Endothelial cell of umbilical vein (primary cell): Measurements from ENCODE around the gene TNFRSF1A. TPM values are rescaled to one million over a fixed set of nuclear protein-coding genes. Genes with fewer than 3 reads are reported as not detected.
A peak's percentile ranks its signal among the peaks of the same experiment; 100 is the strongest.

Experiments used
- BruUV-seq: library from RNA; stranded (reverse); fragments of 400-500 nt; replicated peaks from 2 replicates; lab custom pipeline; 2021; lab: Mats Ljungman, UMichigan
- CTCF ChIA-PET: fragments of 300-600, 350-600 bp; sonication (Branson Sonifier 250); formaldehyde crosslinking; loops from one replicate; lab custom pipeline; 2021; ENCODE audit warnings: antibody characterized with exemption, inconsistent platforms; lab: Charles Lee
- POLR2A ChIA-PET: fragments of 300-600, 350-600 bp; sonication (Branson Sonifier 250); formaldehyde crosslinking; loops from one replicate; lab custom pipeline; 2021; ENCODE audit warnings: antibody characterized with exemption, inconsistent platforms; lab: Charles Lee
- DNase-seq: peaks from one replicate; pipeline ENCODE4 v3.0.0-alpha.2; 2011; ENCODE audit warnings: low read depth, low spot score
- FAIRE-seq: peaks from 2 replicates; lab custom pipeline; 2011; peaks lifted over from hg19 to GRCh38; lab: Jason Lieb, UNC
- H2AFZ ChIP-seq: 2 replicates; pipeline ENCODE4 v1.6.0; 2012; ENCODE audit warnings: low read depth, low read length, control low read depth, inconsistent platforms
- H3K27ac ChIP-seq: 2 replicates; pipeline ENCODE4 v1.5.1; 2011; ENCODE audit warnings: low read depth, mild to moderate bottlenecking, control low read depth, low read length, moderate library complexity; ENCODE audit not compliant: insufficient read depth
- H3K27me3 ChIP-seq, 2 experiments: 2 replicates each; pipeline versions ENCODE4 v1.6.0 to v1.6.1; 2011; ENCODE audit warnings: low read length in 2 of 2, mixed read lengths in 1 of 2; ENCODE audit not compliant: control insufficient read depth in 2 of 2, insufficient read depth in 2 of 2
- H3K36me3 ChIP-seq, 2 experiments: 2 replicates in 1 of 2; 3 replicates in 1 of 2; pipeline ENCODE4 v1.5.1; 2011; ENCODE audit warnings: low read length in 2 of 2, mild to moderate bottlenecking in 1 of 2, moderate library complexity in 1 of 2; ENCODE audit not compliant: control insufficient read depth in 2 of 2, insufficient read depth in 2 of 2; ENCODE audit errors: extremely low read depth in 1 of 2
- H3K4me1 ChIP-seq: 3 replicates; pipeline ENCODE4 v1.5.1; 2011; ENCODE audit warnings: mild to moderate bottlenecking, low read length; ENCODE audit not compliant: control insufficient read depth, insufficient read depth; ENCODE audit errors: extremely low read depth
- H3K4me2 ChIP-seq: 2 replicates; pipeline ENCODE4 v1.6.1; 2011; ENCODE audit warnings: low read length, control low read depth, mixed read lengths; ENCODE audit not compliant: insufficient read depth
- H3K4me3 ChIP-seq, 3 experiments: fragments of 200-600 bp in 1 of 3; sonication (generic), shearing (Covaris generic) in 1 of 3; replicated peaks in 1 of 3; 2 replicates each; pipeline ENCODE4 v1.5.1; 2011 to 2016; ENCODE audit warnings: control low read depth in 3 of 3, low read length in 3 of 3, mild to moderate bottlenecking in 2 of 3, inconsistent platforms in 1 of 3, low read depth in 1 of 3, moderate library complexity in 1 of 3; ENCODE audit not compliant: insufficient read depth in 1 of 3
- H3K79me2 ChIP-seq: 2 replicates; pipeline ENCODE4 v1.6.0; 2012; ENCODE audit warnings: low read length, inconsistent platforms; ENCODE audit not compliant: control insufficient read depth, insufficient read depth
- H3K9ac ChIP-seq: replicated peaks from 2 replicates; pipeline ENCODE3; 2011; ENCODE audit warnings: low read length, control low read depth; ENCODE audit not compliant: insufficient read depth; ENCODE audit errors: extremely low read depth
- H3K9me1 ChIP-seq: replicated peaks from 3 replicates; pipeline ENCODE4 v1.6.0; 2011; ENCODE audit warnings: mild to moderate bottlenecking, low read length; ENCODE audit not compliant: control insufficient read depth, insufficient read depth; ENCODE audit errors: extremely low read depth
- H3K9me3 ChIP-seq: replicated peaks from 2 replicates; pipeline ENCODE4 v1.5.1; 2012; ENCODE audit warnings: low read length, inconsistent platforms; ENCODE audit not compliant: control insufficient read depth, insufficient read depth
- H4K20me1 ChIP-seq: replicated peaks from 2 replicates; pipeline ENCODE3; 2011; ENCODE audit warnings: mild to moderate bottlenecking, low read length; ENCODE audit not compliant: control insufficient read depth, insufficient read depth; ENCODE audit errors: extremely low read depth
- EZH2 ChIP-seq: IDR thresholded peaks from 2 replicates; pipeline ENCODE4 v1.6.1; 2012; ENCODE audit warnings: borderline replicate concordance, low read depth, mild to moderate bottlenecking, moderate library complexity, low read length, inconsistent platforms; ENCODE audit not compliant: severe bottlenecking
- FOS ChIP-seq: IDR thresholded peaks from 2 replicates; pipeline ENCODE4 v1.6.1; 2011; ENCODE audit warnings: mild to moderate bottlenecking, low read length, moderate library complexity, borderline replicate concordance; ENCODE audit not compliant: insufficient read depth
- GATA2 ChIP-seq: IDR thresholded peaks from 2 replicates; pipeline ENCODE4 v1.7.0; 2011; ENCODE audit warnings: low read depth, mild to moderate bottlenecking, moderate library complexity, mixed read lengths, low read length; ENCODE audit not compliant: insufficient read length, insufficient read depth
- JUN ChIP-seq: IDR thresholded peaks from 2 replicates; pipeline ENCODE4 v1.6.1; 2011; ENCODE audit warnings: borderline replicate concordance, low read depth; ENCODE audit not compliant: insufficient read length, insufficient read depth
- MYC ChIP-seq: IDR thresholded peaks from one replicate; pipeline ENCODE4 v1.6.1; 2011; ENCODE audit warnings: mild to moderate bottlenecking, low read depth, low read length
- POLR2A ChIP-seq: IDR thresholded peaks from 2 replicates; pipeline ENCODE4 v1.6.1; 2012; ENCODE audit warnings: low read depth, mild to moderate bottlenecking, control low read depth, low read length
- POLR2AphosphoS5 ChIP-seq: IDR thresholded peaks from 2 replicates; pipeline ENCODE4 v1.6.1; 2012; ENCODE audit warnings: low read depth, mild to moderate bottlenecking, control low read depth, low read length, moderate library complexity; ENCODE audit not compliant: insufficient read depth
- dilution Hi-C: fragments of 300-500 bp; cut with MboI; formaldehyde crosslinking; loops from one replicate; pipeline ENCODE4 v1.15.0; 2019; ENCODE audit warnings: low sequenced_read_pairs; ENCODE audit not compliant: extremely low pct_ligation_motif_present
- intact Hi-C: fragments of 100-400 bp; cut with micrococcal nuclease; formaldehyde crosslinking; loops from one replicate; pipeline ENCODE4 v1.10.0; 2022
- polyA plus RNA-seq, 4 experiments: library from polyadenylated mRNA; depleted of rRNA in 3 of 4; stranded (reverse) in 3 of 4; unstranded in 1 of 4; fragments of >200 nt; gene quantifications; 2 replicates each; pipeline versions ENCODE4 v1.2.1 to v1.2.3, GENCODE V29; 2011 to 2012; ENCODE audit warnings: missing spikeins in 1 of 4
- total RNA-seq: library from RNA; stranded (reverse); gene quantifications from 2 replicates; pipeline ENCODE4 v1.2.3, GENCODE V29; 2021
- TF ChIP-seq, protein P1 (sequence below), 2 donors: IDR thresholded peaks; 1 replicate in 1 of 2; 2 replicates in 1 of 2; pipeline ENCODE4 v1.5.1; 2011; ENCODE audit warnings: low read length in 2 of 2, mild to moderate bottlenecking in 2 of 2, moderate library complexity in 2 of 2, control low read depth in 1 of 2, inconsistent platforms in 1 of 2, low read depth in 1 of 2; ENCODE audit not compliant: insufficient read depth in 1 of 2; ENCODE audit errors: extremely low read depth in 1 of 2
- TF ChIP-seq, protein P2 (sequence below): IDR thresholded peaks from 2 replicates; pipeline ENCODE4 v1.6.1; 2011; ENCODE audit not compliant: insufficient read depth, insufficient read length

Gene TNFRSF1A
- total and polyA plus RNA-seq, 2 donors (not counting 3 experiments of a cell fraction or from before 2014, with no cell fraction given) = 86.5 to 98.2 TPM

DNA sequence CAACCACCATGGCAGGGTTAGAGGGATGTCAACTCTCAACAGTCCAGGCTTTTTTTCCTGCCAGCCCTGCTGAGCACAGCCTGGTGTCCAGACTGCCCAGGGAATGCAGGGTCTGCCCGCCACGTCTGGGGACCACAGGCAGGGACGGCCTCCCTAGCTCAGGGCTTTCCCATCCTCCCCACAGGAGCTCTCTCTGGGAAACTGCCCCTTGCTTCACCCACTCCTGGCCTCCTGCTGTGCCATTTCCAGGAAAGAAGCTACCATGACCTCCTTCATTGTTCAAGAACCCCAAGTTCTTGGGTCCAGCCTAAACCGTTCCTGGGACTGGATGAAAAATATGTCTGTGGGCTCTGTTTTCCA, 28.7 kb upstream of the TNFRSF1A start:
- H3K4me1 ChIP-seq = peaks cover 33% of the 10 kb centered on the region
- no peaks in the 10 kb centered on the region for H3K9me1 ChIP-seq
- no peaks in the 10 kb centered on the region for H3K27me3 ChIP-seq
- no peak overlapping the region for H3K27ac ChIP-seq
- H4K20me1 ChIP-seq = no peaks in the 10 kb centered on the region
- no peak overlapping the region for H3K4me2 ChIP-seq
- no peak for TF ChIP-seq FOS
- TF ChIP-seq POLR2A = no peak
- TF ChIP-seq, protein P1, sequence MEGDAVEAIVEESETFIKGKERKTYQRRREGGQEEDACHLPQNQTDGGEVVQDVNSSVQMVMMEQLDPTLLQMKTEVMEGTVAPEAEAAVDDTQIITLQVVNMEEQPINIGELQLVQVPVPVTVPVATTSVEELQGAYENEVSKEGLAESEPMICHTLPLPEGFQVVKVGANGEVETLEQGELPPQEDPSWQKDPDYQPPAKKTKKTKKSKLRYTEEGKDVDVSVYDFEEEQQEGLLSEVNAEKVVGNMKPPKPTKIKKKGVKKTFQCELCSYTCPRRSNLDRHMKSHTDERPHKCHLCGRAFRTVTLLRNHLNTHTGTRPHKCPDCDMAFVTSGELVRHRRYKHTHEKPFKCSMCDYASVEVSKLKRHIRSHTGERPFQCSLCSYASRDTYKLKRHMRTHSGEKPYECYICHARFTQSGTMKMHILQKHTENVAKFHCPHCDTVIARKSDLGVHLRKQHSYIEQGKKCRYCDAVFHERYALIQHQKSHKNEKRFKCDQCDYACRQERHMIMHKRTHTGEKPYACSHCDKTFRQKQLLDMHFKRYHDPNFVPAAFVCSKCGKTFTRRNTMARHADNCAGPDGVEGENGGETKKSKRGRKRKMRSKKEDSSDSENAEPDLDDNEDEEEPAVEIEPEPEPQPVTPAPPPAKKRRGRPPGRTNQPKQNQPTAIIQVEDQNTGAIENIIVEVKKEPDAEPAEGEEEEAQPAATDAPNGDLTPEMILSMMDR (IDR thresholded peaks at IDR 0.05; ENCODE audit: extremely low read depth in 1 of 2, insufficient read depth in 1 of 2, low read depth in 1 of 2, low read length in 2 of 2) = no peak
- TF ChIP-seq MYC = no peak
- no peak for TF ChIP-seq GATA2
- TF ChIP-seq, protein P2, sequence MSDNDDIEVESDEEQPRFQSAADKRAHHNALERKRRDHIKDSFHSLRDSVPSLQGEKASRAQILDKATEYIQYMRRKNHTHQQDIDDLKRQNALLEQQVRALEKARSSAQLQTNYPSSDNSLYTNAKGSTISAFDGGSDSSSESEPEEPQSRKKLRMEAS = no peak
- no peak for TF ChIP-seq JUN
- no peak for TF ChIP-seq POLR2AphosphoS5
- no peak for TF ChIP-seq EZH2
- H3K36me3 ChIP-seq = no peaks in the 10 kb centered on the region
- ChIA-PET POLR2A (interaction anchor here (0.6 to 1.2 kb wide), 2 partner anchors 100 to 297 kb away, joined by 3 to 4 read pairs; partner anchors contain the start of gene VAMP1), CTCF (interaction anchor here (0.9 to 5.9 kb wide), 5 partner anchors 25 to 95 kb away, joined by 3 to 30 read pairs (median 4); partner anchors contain the start of gene TNFRSF1A)
- H3K4me3 ChIP-seq = no peak overlapping the region
- intact Hi-C loops (loop anchor here (2.0 kb wide), 1 partner anchor 48 kb away; no protein-coding TSS in a partner anchor), dilution Hi-C loops (no loop called here)
- H3K9me3 ChIP-seq = no peaks in the 10 kb centered on the region
- FAIRE-seq (no peak), DNase-seq (no peak)
- no TSS peak for BruUV-seq
- no peaks in the 10 kb centered on the region for H3K79me2 ChIP-seq
- H3K9ac ChIP-seq = no peak overlapping the region
- H2AFZ ChIP-seq = peak overlapping the region; percentile 33
